OCI-LY7 (cell line): ENCODE measurements around the gene CYP3A7.

Source experiments
- CTCF ChIP-seq: fragments of 200-600 bp; sonication (generic); conservative IDR thresholded peaks from 2 replicates; pipeline ENCODE4 v1.5.1; 2014; ENCODE audit warnings: mild to moderate bottlenecking, antibody characterized with exemption, low read length, moderate library complexity, mixed read lengths
- EZH2phosphoT487 ChIP-seq: fragments of 200-600 bp; sonication (generic); IDR thresholded peaks from 2 replicates; pipeline ENCODE4 v1.6.1; 2018; ENCODE audit warnings: low read depth, borderline replicate concordance, mild to moderate bottlenecking, mixed run types, antibody characterized with exemption, low read length, moderate library complexity, mixed read lengths

GRCh38 chr7:99784007-99784406, 49.0 kb upstream of the CYP3A7 start, which contains the start of gene CYP3A4:
- TF ChIP-seq CTCF = no peak
- no peak for TF ChIP-seq EZH2phosphoT487
